WTC11 (cell line): ENCODE results near the gene STARD7.

Experiments
- CDX4 ChIP-seq: fragments of 250-450 bp; sonication (Bioruptor Pico); IDR thresholded peaks from 2 replicates; pipeline ENCODE4 v1.9.0; 2021; ENCODE audit warnings: moderate library complexity, mild to moderate bottlenecking, inconsistent platforms, borderline replicate concordance
- CREB1 ChIP-seq: sonication (generic); formaldehyde crosslinking; IDR thresholded peaks from 2 replicates; pipeline ENCODE4 v1.8.0; 2023; ENCODE audit warnings: mild to moderate bottlenecking, missing genetic modification reagents
- CTCF ChIP-seq: fragments of 200-600 bp; IDR thresholded peaks from 2 replicates; pipeline ENCODE4 v1.8.0; 2022; ENCODE audit warnings: antibody characterized with exemption
- E2F5 ChIP-seq: sonication (generic); formaldehyde crosslinking; IDR thresholded peaks from 2 replicates; pipeline ENCODE4 v1.8.1; 2022; ENCODE audit warnings: mild to moderate bottlenecking, moderate library complexity, missing genetic modification reagents
- IRF2 ChIP-seq: sonication (generic); formaldehyde crosslinking; IDR thresholded peaks from 2 replicates; pipeline ENCODE4 v1.8.0; 2022; ENCODE audit warnings: low read depth, missing genetic modification reagents, borderline replicate concordance
- JUN ChIP-seq: sonication (generic); formaldehyde crosslinking; IDR thresholded peaks from 2 replicates; pipeline ENCODE4 v1.8.0; 2023; ENCODE audit warnings: mild to moderate bottlenecking, missing genetic modification reagents
- MAX ChIP-seq: sonication (generic); formaldehyde crosslinking; IDR thresholded peaks from 2 replicates; pipeline ENCODE4 v1.8.0; 2022; ENCODE audit warnings: mild to moderate bottlenecking, missing genetic modification reagents
- NFYB ChIP-seq: sonication (generic); formaldehyde crosslinking; conservative IDR thresholded peaks from 2 replicates; pipeline ENCODE4 v1.8.0; 2022; ENCODE audit warnings: low read depth, missing genetic modification reagents
- SMAD3 ChIP-seq: sonication (generic); formaldehyde crosslinking; IDR thresholded peaks from 2 replicates; pipeline ENCODE4 v1.8.0; 2022; ENCODE audit warnings: missing genetic modification reagents, mild to moderate bottlenecking, borderline replicate concordance
- TEAD4 ChIP-seq: sonication (generic); formaldehyde crosslinking; IDR thresholded peaks from 2 replicates; pipeline ENCODE4 v1.8.0; 2022; ENCODE audit warnings: mild to moderate bottlenecking, missing genetic modification reagents
- USF2 ChIP-seq: sonication (generic); formaldehyde crosslinking; IDR thresholded peaks from 2 replicates; pipeline ENCODE4 v1.8.1; 2023; ENCODE audit warnings: mild to moderate bottlenecking, missing genetic modification reagents, moderate library complexity
- ZBTB43 ChIP-seq: sonication (generic); formaldehyde crosslinking; IDR thresholded peaks from 2 replicates; pipeline ENCODE4 v1.8.1; 2023; ENCODE audit warnings: mild to moderate bottlenecking, missing genetic modification reagents
- ZNF416 ChIP-seq: fragments of 250-450 bp; sonication (Bioruptor Pico); IDR thresholded peaks from 2 replicates; pipeline ENCODE4 v1.9.0; 2021; ENCODE audit warnings: mild to moderate bottlenecking, inconsistent platforms

- TF ChIP-seq CREB1 (CRISPR knock-in tag) (no peak), USF2 (CRISPR knock-in tag) (no peak), CTCF (no peak), JUN (CRISPR knock-in tag) (no peak), MAX (CRISPR knock-in tag) (no peak), NFYB (CRISPR knock-in tag) (no peak), SMAD3 (no peak), IRF2 (CRISPR knock-in tag) (no peak), CDX4 (CRISPR knock-in tag) (no peak), E2F5 (CRISPR knock-in tag) (no peak), TEAD4 (CRISPR knock-in tag) (no peak), ZBTB43 (CRISPR knock-in tag) (no peak), ZNF416 (CRISPR knock-in tag) (no peak)
These were observed 56.9 kb downstream of the STARD7 start for GRCh38 chr2:96151595-96152303.
